ENCODE measurements around the gene GSTK1.

GRCh38 chr7:143299840-143300239 is 36.6 kb downstream of the GSTK1 start:
- TF ChIP-seq CTCF (IDR thresholded peaks at IDR 0.05) (peak in 4 of 6 experiments; percentile 42 to 69 (median 46)), POLR2A (IDR thresholded peaks at IDR 0.05) (no peak)

All from thyroid gland (tissue), 4 donors.